Measurements from ENCODE around the gene USP22.

USP22 gene

DNA sequence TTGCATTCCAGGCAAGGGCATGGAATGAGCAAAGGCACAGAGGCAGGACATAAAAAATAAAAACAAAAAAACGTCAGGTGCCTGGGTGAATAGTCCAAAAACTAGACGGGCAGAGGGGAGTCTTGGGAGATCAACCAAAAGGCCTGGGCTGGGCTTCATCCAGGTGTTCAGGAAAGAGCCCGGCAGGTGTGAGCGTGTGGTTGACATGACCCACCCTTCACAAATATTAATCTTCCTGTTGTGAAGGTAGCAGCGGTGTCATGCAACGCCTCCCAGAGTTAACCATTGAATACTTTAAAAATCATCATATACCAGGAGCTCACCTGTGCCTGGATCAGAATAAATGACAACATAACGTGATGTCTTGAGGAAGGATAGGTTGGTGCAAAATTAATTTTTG lies 90.6 kb downstream of the USP22 start:
- DNase-seq (ENCODE audit: low read depth, low spot score) = no peak
